NCI-H446 (cell line): Measurements from ENCODE around the gene CYB561D2.
A peak's percentile ranks its signal among the peaks of the same experiment; 100 is the strongest.

Source experiments
- DNase-seq, 2 experiments: peaks; one replicate each; lab custom pipeline; 2025; lab: John Stamatoyannopoulos, UW

Gene CYB561D2

DNA sequence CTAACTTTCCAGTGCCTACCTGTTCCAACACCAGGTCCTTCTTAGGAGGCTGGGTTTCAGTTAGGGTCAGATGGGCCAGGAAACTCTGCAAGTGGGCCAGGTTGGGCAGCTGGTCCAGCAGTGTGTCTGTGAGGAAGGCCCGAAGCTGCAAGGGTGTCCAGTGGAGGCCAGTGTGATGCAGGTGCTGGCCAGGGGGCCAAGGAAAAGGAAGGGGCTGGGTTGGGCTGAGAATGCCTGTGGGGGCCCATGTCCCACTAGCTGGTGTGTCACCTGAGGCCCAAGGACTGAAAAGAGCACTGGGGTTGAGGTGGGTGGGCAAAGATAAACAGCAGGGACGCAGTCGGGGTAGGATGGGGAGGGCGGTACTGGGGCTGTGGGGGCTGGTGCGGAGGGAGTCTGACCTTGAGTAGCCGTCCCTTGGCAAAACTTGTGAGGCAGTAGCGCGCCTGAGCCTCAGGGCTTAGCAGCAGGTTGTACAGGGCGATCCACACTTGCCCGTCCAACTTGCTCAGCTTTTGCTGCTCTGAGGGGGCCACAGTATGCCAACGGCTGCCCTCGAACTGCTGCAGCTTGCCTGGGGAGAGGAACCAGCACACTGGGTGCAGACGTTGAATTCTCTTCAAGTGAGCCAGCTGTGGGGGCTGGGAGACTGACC lies 8.5 kb upstream of the CYB561D2 start:
- no peak for DNase-seq

- DNase-seq = no peak
Observed at GRCh38 chr3:50342813-50343633, 7.6 kb upstream of the CYB561D2 start.

DNA sequence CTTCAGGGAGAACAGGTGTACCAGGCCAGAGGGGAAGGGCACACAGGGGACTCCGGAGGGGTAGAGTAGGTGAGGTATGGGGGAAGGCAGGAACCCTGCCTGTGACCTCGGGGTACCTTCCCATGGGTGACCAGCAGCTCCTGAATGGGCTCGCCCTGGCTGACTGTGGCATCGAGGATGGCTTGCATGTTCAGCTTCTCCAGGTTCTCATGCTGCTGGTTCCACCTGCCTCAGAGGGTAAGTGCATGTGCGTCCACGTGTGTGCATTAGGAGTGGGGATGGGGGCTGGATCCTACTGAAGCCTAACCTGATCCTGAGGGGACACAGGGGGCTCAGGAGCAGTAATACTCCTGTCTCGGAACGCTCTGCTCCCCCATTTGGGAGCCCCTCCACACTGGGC lies 5.7 kb upstream of the CYB561D2 start:
- DNase-seq = no peak

GRCh38 chr3:50345586-50346234 lies 5.0 kb upstream of the CYB561D2 start, which contains the start of gene ZMYND10:
Gene ZMYND10, minus strand, starts transcription at chr3:50345732. Its CDS starts 153 bp downstream, at chr3:50345579.
- no peak for DNase-seq

DNA sequence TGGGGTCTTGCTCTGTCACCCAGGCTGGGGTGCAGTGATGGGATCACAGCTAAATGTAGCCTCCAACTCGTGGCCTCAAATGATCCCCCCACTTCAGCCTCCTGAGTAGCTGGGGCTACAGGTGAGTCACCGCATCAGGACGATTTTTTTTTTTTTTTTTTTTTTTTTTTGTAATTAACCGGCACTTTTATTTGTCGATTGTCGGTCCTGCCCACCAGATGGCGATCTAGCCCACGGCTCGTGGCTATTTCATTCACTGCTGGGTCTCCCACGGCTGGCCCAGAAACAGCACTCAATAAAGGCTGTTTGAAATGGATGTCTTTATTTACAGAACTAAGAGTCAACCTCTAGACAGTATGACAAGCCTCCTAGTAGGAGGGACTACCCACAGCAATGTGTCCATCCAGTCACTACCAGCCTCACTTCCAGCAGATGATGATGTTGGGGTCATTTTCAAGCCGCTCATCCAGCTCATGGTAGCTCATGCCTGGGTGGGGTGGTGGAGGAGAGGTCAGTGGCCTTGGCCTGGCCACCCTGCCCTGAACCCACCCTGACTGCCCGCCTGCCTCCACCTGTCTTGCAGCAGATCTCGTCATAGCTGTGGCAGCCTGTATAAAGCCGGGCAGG lies 3.4 kb upstream of the CYB561D2 start:
- peak in 1 of 2 experiments; percentile 59 for DNase-seq

GRCh38 chr3:50350213-50350526 lies 492 bp upstream of the CYB561D2 start:
- DNase-seq = no peak

DNA sequence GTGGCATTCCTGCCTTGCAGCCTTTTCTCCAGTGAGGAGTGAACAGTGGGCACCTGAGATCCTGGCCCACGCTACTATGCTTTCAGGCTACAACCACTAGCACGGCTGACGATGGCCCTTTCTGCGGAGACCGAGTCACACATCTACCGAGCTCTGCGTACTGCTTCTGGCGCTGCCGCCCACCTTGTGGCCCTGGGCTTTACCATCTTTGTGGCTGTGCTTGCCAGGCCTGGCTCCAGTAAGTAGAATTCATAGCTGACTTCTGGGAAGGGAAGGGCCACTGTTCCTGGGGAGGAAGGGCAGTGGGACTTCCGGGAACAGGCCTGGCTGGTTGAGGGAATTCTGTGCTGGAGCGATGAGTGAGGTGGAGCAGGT lies 648 bp downstream of the CYB561D2 start:
- DNase-seq = no peak

- DNase-seq = no peak
Observed at GRCh38 chr3:50352781-50353180, 2.1 kb downstream of the CYB561D2 start.

GRCh38 chr3:50353245-50354004 lies 2.8 kb downstream of the CYB561D2 start:
- DNase-seq = no peak

DNA sequence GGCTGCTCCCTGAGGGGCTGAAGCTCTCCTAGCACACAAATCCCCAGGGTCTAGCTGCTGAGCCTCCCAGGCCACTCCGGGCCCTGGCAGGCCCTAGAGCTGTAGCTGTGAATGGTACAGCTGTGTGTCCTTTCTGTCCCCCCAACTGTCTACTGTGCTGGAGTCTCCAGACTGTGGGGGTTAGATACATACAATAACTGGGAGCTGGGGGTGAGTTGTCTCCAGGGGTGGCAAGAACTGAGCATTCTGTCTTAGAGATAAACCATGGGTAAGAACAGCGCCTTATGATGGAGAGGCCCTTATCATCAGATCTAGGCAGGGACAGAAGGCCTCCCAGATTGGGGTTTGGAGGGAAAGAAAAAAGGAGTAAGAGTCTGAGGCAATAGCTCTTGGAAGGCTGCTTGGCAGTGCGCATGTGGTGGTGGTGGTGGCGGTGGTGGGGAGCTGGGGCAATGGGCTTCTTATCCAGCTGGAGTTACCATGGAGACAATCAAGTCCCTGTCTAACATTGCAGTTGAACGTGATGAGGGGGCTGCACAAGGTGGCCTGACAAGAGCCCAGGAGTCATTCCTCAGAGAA lies 3.6 kb downstream of the CYB561D2 start:
- DNase-seq = no peak

DNA sequence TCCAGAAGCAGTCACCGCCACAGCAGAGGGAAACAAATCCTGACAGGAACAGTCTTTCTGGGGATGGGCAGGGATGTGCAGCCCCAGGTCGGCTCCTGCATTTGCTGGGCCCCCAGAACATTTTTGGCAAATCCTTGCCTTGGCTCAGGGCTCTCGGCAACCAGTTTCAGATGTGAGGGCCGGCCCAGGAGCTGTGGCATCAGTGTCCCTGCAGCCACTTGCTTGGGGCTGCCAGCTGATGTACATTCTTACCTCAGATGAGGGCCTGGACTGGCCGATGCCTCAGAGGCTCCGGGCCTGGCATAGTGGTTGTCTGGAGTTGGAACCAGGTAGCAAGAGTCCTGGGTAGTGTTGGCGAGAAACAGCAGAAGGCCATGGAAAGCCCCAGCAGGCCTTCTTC lies 4.2 kb downstream of the CYB561D2 start:
- DNase-seq = no peak

GRCh38 chr3:50355829-50356552 lies 5.3 kb downstream of the CYB561D2 start:
- no peak for DNase-seq

DNA sequence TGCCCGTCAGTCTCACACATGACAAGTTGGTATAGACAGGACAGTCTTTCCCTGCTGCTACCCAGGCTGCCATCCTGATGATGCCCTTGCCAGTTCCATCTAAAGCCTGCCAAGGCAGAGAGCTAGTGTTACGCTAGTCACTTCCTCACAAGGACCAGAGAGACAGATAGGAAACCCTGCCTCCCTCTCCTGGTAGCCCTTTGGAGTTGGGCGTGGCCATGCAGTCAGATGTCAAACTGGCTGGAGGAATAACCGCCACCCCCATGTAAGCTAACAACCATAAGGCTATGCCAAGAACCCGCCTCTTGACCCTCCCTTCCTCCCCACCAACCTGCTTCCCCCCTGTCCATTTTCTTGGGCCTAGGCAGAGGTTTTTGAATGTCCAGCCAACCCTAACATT lies 5.9 kb downstream of the CYB561D2 start:
- DNase-seq = no peak

GRCh38 chr3:50357481-50357880 lies 6.8 kb downstream of the CYB561D2 start:
- no peak for DNase-seq

GRCh38 chr3:50358355-50358910 lies 7.8 kb downstream of the CYB561D2 start:
- DNase-seq = no peak

- peak; percentile 84 to 94 for DNase-seq
Observed at GRCh38 chr3:50358911-50359759, 8.5 kb downstream of the CYB561D2 start, which contains the start of gene TMEM115. Gene TMEM115, minus strand, starts transcription at chr3:50359521. Its CDS starts 458 bp downstream, at chr3:50359063.

- no peak for DNase-seq
Observed at GRCh38 chr3:50359760-50360110, 9.1 kb downstream of the CYB561D2 start.

DNA sequence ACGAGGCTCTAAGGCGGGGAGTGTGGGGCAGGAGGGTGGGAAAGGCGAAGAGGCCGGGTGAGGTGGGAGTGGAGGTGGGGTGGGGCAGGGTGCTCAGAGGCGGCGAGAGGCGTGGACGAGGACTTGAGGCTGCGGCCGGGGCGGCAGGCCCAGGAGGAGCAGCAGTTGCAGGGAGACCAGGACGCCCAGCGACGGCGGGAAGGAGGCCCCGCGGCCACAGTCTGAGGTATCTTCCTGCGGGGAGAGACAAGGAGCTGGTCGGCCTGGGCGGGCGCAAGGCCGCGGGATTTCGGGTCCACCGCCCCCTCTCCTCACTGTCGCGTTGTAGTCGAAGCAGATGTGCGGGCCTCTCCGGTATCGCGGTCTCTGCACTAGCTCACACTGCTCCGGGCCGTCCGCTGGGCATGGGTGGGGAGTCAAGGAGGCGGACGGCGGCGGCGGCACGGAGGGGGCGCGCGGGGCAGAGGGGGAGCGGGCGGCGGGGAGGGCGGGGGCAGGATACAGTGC lies 14.0 kb downstream of the CYB561D2 start:
- no peak for DNase-seq

- no peak for DNase-seq
Observed at GRCh38 chr3:50365080-50365841, 14.6 kb downstream of the CYB561D2 start.
